ENCODE data around the gene NDUFAF2.

The NDUFAF2 gene

GRCh38 chr5:61047346-61047745 is 102.3 kb downstream of the NDUFAF2 start:
- no peak overlapping the region for H3K27ac ChIP-seq (ENCODE audit: extremely low read depth, low read depth, low read length)
- CTCF ChIA-PET, result interaction anchor here (0.6 to 1.8 kb wide), 2 partner anchors 8 to 420 kb away, joined by 7 to 9 read pairs; no protein-coding TSS in a partner anchor

DNA sequence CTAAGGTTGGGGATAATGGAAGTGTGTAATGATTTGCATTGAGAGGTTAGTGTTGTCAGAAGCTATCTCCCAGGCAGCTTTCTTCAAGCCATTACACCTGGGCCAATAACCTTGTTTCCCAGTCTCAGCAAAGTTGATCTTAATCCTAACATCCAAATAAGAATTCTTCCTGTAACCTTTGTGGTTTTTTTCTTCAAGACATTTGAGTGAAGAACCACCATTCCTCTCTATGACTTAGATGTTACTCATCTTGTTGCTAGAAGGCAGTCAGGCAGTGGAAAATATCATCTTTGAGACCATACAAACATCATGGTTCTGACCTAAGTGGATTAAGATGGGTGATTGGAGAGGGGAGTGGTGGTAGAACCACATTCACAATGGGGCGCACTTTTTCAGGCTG is 103.5 kb downstream of the NDUFAF2 start:
- Histone ChIP-seq H3K36me3 (ENCODE audit: control insufficient read depth in 2 of 2, insufficient read depth in 1 of 2, low read length in 2 of 2) (no peaks in the 10 kb centered on the region), H3K27ac (ENCODE audit: extremely low read depth, low read depth, low read length) (no peak overlapping the region), H3K4me1 (ENCODE audit: control insufficient read depth, insufficient read depth, low read length) (peaks cover 6% of the 10 kb centered on the region; the same call in 1 of the 2 replicates), H3K4me3 (ENCODE audit: low read depth, low read length) (no peak overlapping the region), H3K9me3 (ENCODE audit: control insufficient read depth, insufficient read depth, low read depth, low read length) (no peaks in the 10 kb centered on the region; the same call in 1 of the 2 replicates)
- ChIA-PET POLR2A (no interaction called here), CTCF (no interaction called here)
- TF ChIP-seq, protein P1, sequence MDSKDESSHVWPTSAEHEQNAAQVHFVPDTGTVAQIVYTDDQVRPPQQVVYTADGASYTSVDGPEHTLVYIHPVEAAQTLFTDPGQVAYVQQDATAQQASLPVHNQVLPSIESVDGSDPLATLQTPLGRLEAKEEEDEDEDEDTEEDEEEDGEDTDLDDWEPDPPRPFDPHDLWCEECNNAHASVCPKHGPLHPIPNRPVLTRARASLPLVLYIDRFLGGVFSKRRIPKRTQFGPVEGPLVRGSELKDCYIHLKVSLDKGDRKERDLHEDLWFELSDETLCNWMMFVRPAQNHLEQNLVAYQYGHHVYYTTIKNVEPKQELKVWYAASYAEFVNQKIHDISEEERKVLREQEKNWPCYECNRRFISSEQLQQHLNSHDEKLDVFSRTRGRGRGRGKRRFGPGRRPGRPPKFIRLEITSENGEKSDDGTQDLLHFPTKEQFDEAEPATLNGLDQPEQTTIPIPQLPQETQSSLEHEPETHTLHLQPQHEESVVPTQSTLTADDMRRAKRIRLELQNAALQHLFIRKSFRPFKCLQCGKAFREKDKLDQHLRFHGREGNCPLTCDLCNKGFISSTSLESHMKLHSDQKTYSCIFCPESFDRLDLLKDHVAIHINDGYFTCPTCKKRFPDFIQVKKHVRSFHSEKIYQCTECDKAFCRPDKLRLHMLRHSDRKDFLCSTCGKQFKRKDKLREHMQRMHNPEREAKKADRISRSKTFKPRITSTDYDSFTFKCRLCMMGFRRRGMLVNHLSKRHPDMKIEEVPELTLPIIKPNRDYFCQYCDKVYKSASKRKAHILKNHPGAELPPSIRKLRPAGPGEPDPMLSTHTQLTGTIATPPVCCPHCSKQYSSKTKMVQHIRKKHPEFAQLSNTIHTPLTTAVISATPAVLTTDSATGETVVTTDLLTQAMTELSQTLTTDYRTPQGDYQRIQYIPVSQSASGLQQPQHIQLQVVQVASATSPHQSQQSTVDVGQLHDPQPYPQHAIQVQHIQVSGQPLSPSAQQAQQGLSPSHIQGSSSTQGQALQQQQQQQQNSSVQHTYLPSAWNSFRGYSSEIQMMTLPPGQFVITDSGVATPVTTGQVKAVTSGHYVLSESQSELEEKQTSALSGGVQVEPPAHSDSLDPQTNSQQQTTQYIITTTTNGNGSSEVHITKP (tag by site-specific recombination; IDR thresholded peaks at IDR 0.05), result no peak
- TF ChIP-seq ZNF600 (tag by site-specific recombination; IDR thresholded peaks at IDR 0.05) (no peak), KLF10 (tag by site-specific recombination; IDR thresholded peaks at IDR 0.05) (no peak), ZNF248 (tag by site-specific recombination; IDR thresholded peaks at IDR 0.05) (no peak), OVOL3 (tag by site-specific recombination; IDR thresholded peaks at IDR 0.05) (no peak), ZNF629 (tag by site-specific recombination; IDR thresholded peaks at IDR 0.05) (no peak), ZEB2 (tag by site-specific recombination; IDR thresholded peaks at IDR 0.05) (no peak), ZNF112 (tag by site-specific recombination; IDR thresholded peaks at IDR 0.05) (no peak), ZBTB10 (tag by site-specific recombination; IDR thresholded peaks at IDR 0.05) (no peak), ZBTB11 (tag by site-specific recombination; conservative IDR thresholded peaks at IDR 0.05; ENCODE audit: low read depth) (no peak), ZNF37A (tag by site-specific recombination; IDR thresholded peaks at IDR 0.05) (no peak), ZNF626 (tag by site-specific recombination; IDR thresholded peaks at IDR 0.05) (no peak), ZNF48 (tag by site-specific recombination; IDR thresholded peaks at IDR 0.05) (no peak), ZNF23 (tag by site-specific recombination; IDR thresholded peaks at IDR 0.05; ENCODE audit: borderline replicate concordance) (no peak), ZNF274 (IDR thresholded peaks at IDR 0.05; ENCODE audit: low read length) (no peak), ZNF274 (tag by site-specific recombination; IDR thresholded peaks at IDR 0.05; ENCODE audit: borderline replicate concordance) (no peak), EGR2 (tag by site-specific recombination; IDR thresholded peaks at IDR 0.05; ENCODE audit: low read depth) (no peak)
- TF ChIP-seq, protein P2, sequence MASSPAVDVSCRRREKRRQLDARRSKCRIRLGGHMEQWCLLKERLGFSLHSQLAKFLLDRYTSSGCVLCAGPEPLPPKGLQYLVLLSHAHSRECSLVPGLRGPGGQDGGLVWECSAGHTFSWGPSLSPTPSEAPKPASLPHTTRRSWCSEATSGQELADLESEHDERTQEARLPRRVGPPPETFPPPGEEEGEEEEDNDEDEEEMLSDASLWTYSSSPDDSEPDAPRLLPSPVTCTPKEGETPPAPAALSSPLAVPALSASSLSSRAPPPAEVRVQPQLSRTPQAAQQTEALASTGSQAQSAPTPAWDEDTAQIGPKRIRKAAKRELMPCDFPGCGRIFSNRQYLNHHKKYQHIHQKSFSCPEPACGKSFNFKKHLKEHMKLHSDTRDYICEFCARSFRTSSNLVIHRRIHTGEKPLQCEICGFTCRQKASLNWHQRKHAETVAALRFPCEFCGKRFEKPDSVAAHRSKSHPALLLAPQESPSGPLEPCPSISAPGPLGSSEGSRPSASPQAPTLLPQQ (tag by site-specific recombination; IDR thresholded peaks at IDR 0.05), result no peak

More at GRCh38 chr5:61047346-61047745, 102.3 kb downstream of the NDUFAF2 start:
- no peak overlapping the region for H3K4me3 ChIP-seq (ENCODE audit: low read depth, low read length)
- H3K4me1 ChIP-seq (ENCODE audit: control insufficient read depth, insufficient read depth, low read length), result 0 out of 2 replicates have a peak, but pooled peaks cover 4% of the 10 kb centered on the region
- no peaks in the 10 kb centered on the region; the same call in 1 of the 2 replicates for H3K9me3 ChIP-seq (ENCODE audit: control insufficient read depth, insufficient read depth, low read depth, low read length)
- no peak for TF ChIP-seq SCRT2 (tag by site-specific recombination; IDR thresholded peaks at IDR 0.05)
- TF ChIP-seq ZNF658 (tag by site-specific recombination; IDR thresholded peaks at IDR 0.05), result no peak
- no peak for TF ChIP-seq OSR2 (tag by site-specific recombination; IDR thresholded peaks at IDR 0.05)
- TF ChIP-seq, protein P3, sequence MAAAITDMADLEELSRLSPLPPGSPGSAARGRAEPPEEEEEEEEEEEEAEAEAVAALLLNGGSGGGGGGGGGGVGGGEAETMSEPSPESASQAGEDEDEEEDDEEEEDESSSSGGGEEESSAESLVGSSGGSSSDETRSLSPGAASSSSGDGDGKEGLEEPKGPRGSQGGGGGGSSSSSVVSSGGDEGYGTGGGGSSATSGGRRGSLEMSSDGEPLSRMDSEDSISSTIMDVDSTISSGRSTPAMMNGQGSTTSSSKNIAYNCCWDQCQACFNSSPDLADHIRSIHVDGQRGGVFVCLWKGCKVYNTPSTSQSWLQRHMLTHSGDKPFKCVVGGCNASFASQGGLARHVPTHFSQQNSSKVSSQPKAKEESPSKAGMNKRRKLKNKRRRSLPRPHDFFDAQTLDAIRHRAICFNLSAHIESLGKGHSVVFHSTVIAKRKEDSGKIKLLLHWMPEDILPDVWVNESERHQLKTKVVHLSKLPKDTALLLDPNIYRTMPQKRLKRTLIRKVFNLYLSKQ (tag by site-specific recombination; IDR thresholded peaks at IDR 0.05; ENCODE audit: borderline replicate concordance), result no peak
- no peak for TF ChIP-seq OVOL3 (tag by site-specific recombination; IDR thresholded peaks at IDR 0.05)
- POLR2A ChIA-PET, result no interaction called here
- H3K36me3 ChIP-seq (ENCODE audit: control insufficient read depth in 2 of 2, insufficient read depth in 1 of 2, low read length in 2 of 2), result no peaks in the 10 kb centered on the region

All from HEK293 (cell line).